ENCODE results near the gene SBNO1. TPM values are rescaled to one million over a fixed set of nuclear protein-coding genes. Genes with fewer than 3 reads are reported as not detected.
A peak's percentile ranks its signal among the peaks of the same experiment; 100 is the strongest.

The SBNO1 gene
- total RNA-seq, 1 donor from 2014 or later, result 48.6 TPM

GRCh38 chr12:123270214-123271000 is 94.2 kb downstream of the SBNO1 start:
- Mint-ChIP-seq H3K9me3 (no peaks in the 10 kb centered on the region), H3K36me3 (ENCODE audit: low read depth) (no peaks in the 10 kb centered on the region), H3K4me3 (peak overlapping the region; percentile 81), H3K4me1 (peaks cover 31% of the 10 kb centered on the region), H3K27me3 (no peaks in the 10 kb centered on the region), H3K27ac (peak overlapping the region; percentile 59)
- ATAC-seq (ENCODE audit: low read depth), result no peak
- no peak for TF ChIP-seq CTCF (IDR thresholded peaks at IDR 0.05)
- DNase-seq, result peak; percentile 31
- CTCF ChIA-PET, result interaction anchor here (0.6 to 1.2 kb wide), 5 partner anchors 13 to 635 kb away, joined by 3 to 6 read pairs (median 4); partner anchors contain the start of gene DDX55
- POLR2A ChIA-PET, result interaction anchor here (1.1 to 2.0 kb wide), 2 partner anchors 38 to 314 kb away, joined by 4 to 9 read pairs; partner anchors contain the start of genes MPHOSPH9, MTRFR and TMED2
- intact Hi-C loops (cut with micrococcal nuclease), result loop anchor here (2.0 kb wide), 1 partner anchor 38 kb away; the partner anchor contains the start of genes MPHOSPH9 and MTRFR

- CTCF ChIA-PET, result interaction anchor here (0.8 to 1.3 kb wide), 4 partner anchors 12 to 350 kb away, joined by 3 to 6 read pairs (median 4); no protein-coding TSS in a partner anchor
- H3K27ac Mint-ChIP-seq, result peak overlapping the region; percentile 59
- no peak for TF ChIP-seq CTCF (IDR thresholded peaks at IDR 0.05)
- intact Hi-C loops (cut with micrococcal nuclease), result loop anchor here (2.0 kb wide), 2 partner anchors 37 to 95 kb away; partner anchors contain the start of genes MPHOSPH9, MTRFR and SBNO1
- POLR2A ChIA-PET, result interaction anchor here (0.6 to 2.0 kb wide), 3 partner anchors 37 to 314 kb away, joined by 3 to 9 read pairs (median 4); partner anchors contain the start of genes MPHOSPH9, MTRFR and TMED2
- peaks cover 31% of the 10 kb centered on the region for H3K4me1 Mint-ChIP-seq
- no peaks in the 10 kb centered on the region for H3K36me3 Mint-ChIP-seq (ENCODE audit: low read depth)
- H3K4me3 Mint-ChIP-seq, result peak overlapping the region; percentile 81
- DNase-seq (peak; percentile 29), ATAC-seq (ENCODE audit: low read depth) (peak; percentile 28)
- no peaks in the 10 kb centered on the region for H3K9me3 Mint-ChIP-seq
- H3K27me3 Mint-ChIP-seq, result no peaks in the 10 kb centered on the region
These were observed 94.8 kb downstream of the SBNO1 start for GRCh38 chr12:123269896-123270213.

- intact Hi-C loops (cut with micrococcal nuclease), result loop anchor here (2.0 kb wide), 1 partner anchor 95 kb away; the partner anchor contains the start of gene SBNO1
- Mint-ChIP-seq H3K27me3 (no peaks in the 10 kb centered on the region), H3K36me3 (ENCODE audit: low read depth) (peaks cover 2% of the 10 kb centered on the region), H3K4me1 (peaks cover 31% of the 10 kb centered on the region), H3K4me3 (peak overlapping the region; percentile 81), H3K27ac (no peak overlapping the region), H3K9me3 (no peaks in the 10 kb centered on the region)
- ChIA-PET CTCF (interaction anchor here (0.8 to 1.3 kb wide), 3 partner anchors 12 to 351 kb away, joined by 3 to 6 read pairs (median 4); no protein-coding TSS in a partner anchor), POLR2A (interaction anchor here (0.6 to 2.0 kb wide), 4 partner anchors 32 to 315 kb away, joined by 3 to 9 read pairs (median 4); partner anchors contain the start of genes MPHOSPH9, MTRFR and TMED2)
- DNase-seq (peak; percentile 34), ATAC-seq (ENCODE audit: low read depth) (peak; percentile 23)
- no peak for TF ChIP-seq CTCF (IDR thresholded peaks at IDR 0.05)
These were observed 95.2 kb downstream of the SBNO1 start for GRCh38 chr12:123269395-123269892.

GRCh38 chr12:123268850-123269249 is 95.8 kb downstream of the SBNO1 start:
- Mint-ChIP-seq H3K4me1 (peaks cover 31% of the 10 kb centered on the region), H3K9me3 (no peaks in the 10 kb centered on the region), H3K4me3 (peak overlapping the region; percentile 81), H3K36me3 (ENCODE audit: low read depth) (peaks cover 3% of the 10 kb centered on the region), H3K27ac (peak overlapping the region; percentile 30), H3K27me3 (no peaks in the 10 kb centered on the region)
- intact Hi-C loops (cut with micrococcal nuclease), result loop anchor here (2.0 kb wide), 1 partner anchor 96 kb away; the partner anchor contains the start of gene SBNO1
- ChIA-PET CTCF (interaction anchor here (1.2 to 1.3 kb wide), 2 partner anchors 31 to 351 kb away, joined by 3 to 4 read pairs; no protein-coding TSS in a partner anchor), POLR2A (interaction anchor here (0.6 to 2.0 kb wide), 3 partner anchors 31 to 36 kb away, joined by 3 to 9 read pairs (median 3); partner anchors contain the start of genes MPHOSPH9 and MTRFR)
- no peak for TF ChIP-seq CTCF (IDR thresholded peaks at IDR 0.05)
- no peak for DNase-seq
- no peak for ATAC-seq (ENCODE audit: low read depth)
